Lower leg skin (tissue), 4 donors: ENCODE data around the gene RASL10A. TPM values are rescaled to one million over a fixed set of nuclear protein-coding genes. Genes with fewer than 3 reads are reported as not detected.

ENCODE experiments used
- DNase-seq, 2 donors: peaks; one replicate each; pipeline ENCODE4 v3.0.0-alpha.2; 2019; ENCODE audit warnings: low spot score in 2 of 2
- H3K4me3 ChIP-seq: fragments of 200-600 bp; sonication (generic); 2 replicates; pipeline ENCODE4 v1.5.1; 2017; ENCODE audit warnings: mild to moderate bottlenecking, low read depth; ENCODE audit not compliant: poor library complexity, severe bottlenecking
- CTCF ChIP-seq, 3 donors: fragments of 450-650 bp; IDR thresholded peaks; one replicate each; pipeline ENCODE4 v1.5.1; 2016; ENCODE audit warnings: antibody characterized with exemption in 3 of 3, mild to moderate bottlenecking in 3 of 3, moderate library complexity in 2 of 3
- POLR2A ChIP-seq, 2 donors: fragments of 450-650 bp; IDR thresholded peaks; one replicate each; pipeline ENCODE4 v1.6.1; 2016 to 2017; ENCODE audit warnings: antibody characterized with exemption in 2 of 2, mild to moderate bottlenecking in 1 of 2, moderate library complexity in 1 of 2
- WGBS, 2 donors: methylation state at CpG; one replicate each; pipeline ENCODE4 v1.1.5; 2018; 5-methylcytosine and 5-hydroxymethylcytosine counted together
- intact Hi-C: fragments of 100-400 bp; cut with DNase I; formaldehyde crosslinking; loops from one replicate; pipeline ENCODE4 v1.15.0; 2023; ENCODE audit warnings: low total_unique reads
- total RNA-seq, 4 donors: library from RNA; depleted of rRNA; stranded (reverse); fragments of >200 nt; gene quantifications; one replicate each; pipeline ENCODE4 v1.1.0, GENCODE V29; 2016

The RASL10A gene
- total RNA-seq, 4 donors from 2014 or later, result 0.17 to 2.9 (median 0.80) TPM

- no peak overlapping the region for H3K4me3 ChIP-seq
- intact Hi-C loops, result no loop called here
- WGBS, 2 donors, result 92 to 96% methylated on average over 25 of the region's 25 CpGs
- no peak for TF ChIP-seq POLR2A (IDR thresholded peaks at IDR 0.05)
- no peak for TF ChIP-seq CTCF (IDR thresholded peaks at IDR 0.05)
- DNase-seq, result no peak
Observed at GRCh38 chr22:29341056-29341848, 25.8 kb upstream of the RASL10A start.

GRCh38 chr22:29340566-29340965 is 25.1 kb upstream of the RASL10A start:
- intact Hi-C loops, result no loop called here
- TF ChIP-seq CTCF (IDR thresholded peaks at IDR 0.05) (no peak), POLR2A (IDR thresholded peaks at IDR 0.05) (no peak)
- WGBS, 2 donors, result 87 to 90% methylated on average over 3 to 8 of the region's 8 CpGs
- no peak for DNase-seq
- no peak overlapping the region for H3K4me3 ChIP-seq

GRCh38 chr22:29339381-29340235 is 24.1 kb upstream of the RASL10A start:
- no peak for TF ChIP-seq POLR2A (IDR thresholded peaks at IDR 0.05)
- no peak for TF ChIP-seq CTCF (IDR thresholded peaks at IDR 0.05)
- H3K4me3 ChIP-seq, result no peak overlapping the region
- intact Hi-C loops, result no loop called here
- DNase-seq, result no peak
- WGBS, 2 donors, result 75 to 88% methylated on average over 23 of the region's 23 CpGs

- intact Hi-C loops, result no loop called here
Observed at GRCh38 chr22:29338398-29338797, 22.9 kb upstream of the RASL10A start.

More at GRCh38 chr22:29338398-29338797, 22.9 kb upstream of the RASL10A start:
- no peak overlapping the region for H3K4me3 ChIP-seq
- TF ChIP-seq CTCF (IDR thresholded peaks at IDR 0.05) (no peak), POLR2A (IDR thresholded peaks at IDR 0.05) (no peak)
- 74 to 87% methylated on average over 6 of the region's 6 CpGs for WGBS, 2 donors
- DNase-seq, result no peak
